Mesenchymal stem cell (in vitro differentiated cells and primary cell): Measurements from ENCODE around the gene MINDY4B.

ENCODE experiments used
- DNase-seq: peaks from one replicate; pipeline ENCODE4 v3.0.0-alpha.2; 2013
- H2AFZ ChIP-seq: one replicate; pipeline ENCODE4 v1.6.1; 2013; ENCODE audit warnings: low read depth, mild to moderate bottlenecking, control low read depth, inconsistent platforms, low read length, moderate library complexity
- H2AK5ac ChIP-seq: 2 replicates; pipeline ENCODE4 v1.6.1; 2013; ENCODE audit warnings: low read length, moderate library complexity, mild to moderate bottlenecking, inconsistent platforms; ENCODE audit not compliant: severe bottlenecking
- H2BK120ac ChIP-seq: one replicate; pipeline ENCODE4 v1.6.1; 2013; ENCODE audit warnings: low read depth, mild to moderate bottlenecking, inconsistent platforms, low read length, moderate library complexity
- H2BK12ac ChIP-seq, 2 experiments: one replicate each; pipeline ENCODE4 v1.6.1; 2013; ENCODE audit warnings: inconsistent platforms in 2 of 2, low read length in 2 of 2, mild to moderate bottlenecking in 2 of 2, moderate library complexity in 2 of 2, control low read depth in 1 of 2
- H2BK15ac ChIP-seq: one replicate; pipeline ENCODE4 v1.6.1; 2013; ENCODE audit warnings: mild to moderate bottlenecking, low read depth, inconsistent platforms; ENCODE audit not compliant: poor library complexity, severe bottlenecking
- H2BK5ac ChIP-seq: 2 replicates; pipeline ENCODE4 v1.6.1; 2013; ENCODE audit warnings: low read depth, mild to moderate bottlenecking, low read length, control low read depth, inconsistent platforms; ENCODE audit not compliant: poor library complexity, severe bottlenecking
- H3K14ac ChIP-seq, 2 experiments: one replicate each; pipeline ENCODE4 v1.6.1; 2013; ENCODE audit warnings: inconsistent platforms in 2 of 2, low read length in 2 of 2, control low read depth in 1 of 2, mild to moderate bottlenecking in 1 of 2, moderate library complexity in 1 of 2
- H3K18ac ChIP-seq, 2 experiments: one replicate each; pipeline ENCODE4 v1.6.1; 2013; ENCODE audit warnings: inconsistent platforms in 2 of 2, low read length in 2 of 2, control low read depth in 1 of 2, low read depth in 1 of 2, mild to moderate bottlenecking in 1 of 2
- H3K23ac ChIP-seq, 2 experiments: one replicate each; pipeline ENCODE4 v1.6.1; 2013; ENCODE audit warnings: inconsistent platforms in 2 of 2, low read length in 2 of 2, mild to moderate bottlenecking in 2 of 2, moderate library complexity in 2 of 2, control low read depth in 1 of 2
- H3K27ac ChIP-seq: 2 replicates; pipeline ENCODE4 v1.5.1; 2013; ENCODE audit warnings: mild to moderate bottlenecking, moderate library complexity, low read length, control low read depth, inconsistent platforms; ENCODE audit not compliant: poor library complexity, severe bottlenecking
- H3K27me3 ChIP-seq, 2 experiments: 2 replicates each; pipeline versions ENCODE4 v1.6.1 to v1.7.0; 2013; ENCODE audit warnings: low read length in 2 of 2, mild to moderate bottlenecking in 2 of 2, moderate library complexity in 2 of 2, control low read depth in 1 of 2, inconsistent platforms in 1 of 2; ENCODE audit not compliant: control insufficient read depth in 1 of 2, insufficient read depth in 1 of 2
- H3K36me3 ChIP-seq, 2 experiments: 2 replicates each; pipeline versions ENCODE4 v1.6.1 to v1.7.0; 2013; ENCODE audit warnings: low read length in 2 of 2, control low read depth in 1 of 2, inconsistent platforms in 1 of 2, low read depth in 1 of 2, mild to moderate bottlenecking in 1 of 2; ENCODE audit not compliant: insufficient read depth in 2 of 2, control insufficient read depth in 1 of 2
- H3K4ac ChIP-seq, 2 experiments: one replicate each; pipeline ENCODE4 v1.6.1; 2013; ENCODE audit warnings: inconsistent platforms in 2 of 2, low read length in 2 of 2, mild to moderate bottlenecking in 2 of 2, moderate library complexity in 2 of 2, control low read depth in 1 of 2, low read depth in 1 of 2
- H3K4me1 ChIP-seq: 2 replicates; pipeline ENCODE4 v1.6.1; 2013; ENCODE audit warnings: low read depth, low read length, control low read depth; ENCODE audit not compliant: control insufficient read depth, insufficient read depth
- H3K4me2 ChIP-seq: 2 replicates; pipeline ENCODE4 v1.6.1; 2013; ENCODE audit warnings: low read length, mild to moderate bottlenecking, inconsistent platforms; ENCODE audit not compliant: poor library complexity, severe bottlenecking
- H3K4me3 ChIP-seq, 2 experiments: 2 replicates each; pipeline versions ENCODE4 v1.5.1 to v1.7.0; 2013; ENCODE audit warnings: low read length in 2 of 2, mild to moderate bottlenecking in 2 of 2, control low read depth in 1 of 2, low read depth in 1 of 2; ENCODE audit not compliant: insufficient read depth in 1 of 2
- H3K79me1 ChIP-seq: replicated peaks from 2 replicates; pipeline ENCODE4 v1.6.1; 2013; ENCODE audit warnings: mild to moderate bottlenecking, control low read depth, low read length, inconsistent platforms; ENCODE audit not compliant: poor library complexity, severe bottlenecking
- H3K9ac ChIP-seq: 2 replicates; pipeline ENCODE4 v1.7.0; 2013; ENCODE audit warnings: mild to moderate bottlenecking, low read length, moderate library complexity
- H3K9me3 ChIP-seq: 2 replicates; pipeline ENCODE4 v1.7.0; 2013; ENCODE audit warnings: mild to moderate bottlenecking, low read length; ENCODE audit not compliant: control insufficient read depth
- H4K8ac ChIP-seq: one replicate; pipeline ENCODE4 v1.6.1; 2013; ENCODE audit warnings: inconsistent platforms, mild to moderate bottlenecking, low read length, moderate library complexity
- H4K91ac ChIP-seq: one replicate; pipeline ENCODE4 v1.6.1; 2013; ENCODE audit warnings: mild to moderate bottlenecking, low read length, inconsistent platforms
- WGBS: methylation state at CpG from one replicate; pipeline ENCODE4 v1.1.7; 2013; ENCODE audit warnings: mixed read lengths; 5-methylcytosine and 5-hydroxymethylcytosine counted together

Gene MINDY4B

GRCh38 chr3:150912501-150912900, 7.3 kb upstream of the MINDY4B start:
- Histone ChIP-seq H4K91ac (no peak overlapping the region), H3K18ac (no peak overlapping the region)
- WGBS = 84% methylated on average over 2 of the region's 3 CpGs

GRCh38 chr3:150911771-150912170, 6.5 kb upstream of the MINDY4B start:
- Histone ChIP-seq H2BK12ac (no peak overlapping the region), H3K27ac (no peak overlapping the region), H2AK5ac (no peak overlapping the region), H2BK5ac (no peak overlapping the region), H3K79me1 (no peaks in the 10 kb centered on the region), H3K23ac (no peak overlapping the region), H3K27me3 (peaks cover 38 to 53% of the 10 kb centered on the region in 2 experiments), H3K9me3 (peaks cover 2% of the 10 kb centered on the region), H4K8ac (no peak overlapping the region), H3K4me2 (no peak overlapping the region), H3K36me3 (no peaks in the 10 kb centered on the region), H3K18ac (no peak overlapping the region), H2BK15ac (no peak overlapping the region), H2BK120ac (no peak overlapping the region), H3K4ac (no peak overlapping the region), H2AFZ (no peak overlapping the region), H3K4me3 (no peak overlapping the region), H4K91ac (no peak overlapping the region), H3K4me1 (no peaks in the 10 kb centered on the region), H3K14ac (no peak overlapping the region), H3K9ac (no peak overlapping the region)
- DNase-seq = no peak

More at GRCh38 chr3:150912501-150912900, 7.3 kb upstream of the MINDY4B start:
- Histone ChIP-seq H3K14ac (no peak overlapping the region), H3K4me3 (no peak overlapping the region), H3K27ac (no peak overlapping the region), H3K27me3 (peaks cover 35 to 55% of the 10 kb centered on the region in 2 experiments), H3K79me1 (no peaks in the 10 kb centered on the region), H2BK5ac (no peak overlapping the region), H4K8ac (no peak overlapping the region), H2BK120ac (no peak overlapping the region), H3K9me3 (no peaks in the 10 kb centered on the region), H3K4me2 (no peak overlapping the region), H3K9ac (no peak overlapping the region), H3K36me3 (no peaks in the 10 kb centered on the region), H3K4me1 (no peaks in the 10 kb centered on the region), H2BK12ac (no peak overlapping the region), H2BK15ac (no peak overlapping the region), H3K23ac (no peak overlapping the region), H2AFZ (no peak overlapping the region), H3K4ac (no peak overlapping the region), H2AK5ac (no peak overlapping the region)
- DNase-seq = no peak

GRCh38 chr3:150906461-150906860, 1.2 kb upstream of the MINDY4B start:
- Histone ChIP-seq H4K8ac (no peak overlapping the region), H3K27me3 (peaks cover 39 to 86% of the 10 kb centered on the region in 2 experiments), H3K4me2 (no peak overlapping the region), H2BK5ac (no peak overlapping the region), H3K14ac (no peak overlapping the region), H3K9me3 (peaks cover 2% of the 10 kb centered on the region), H3K18ac (no peak overlapping the region), H2AK5ac (no peak overlapping the region), H3K4me1 (no peaks in the 10 kb centered on the region), H4K91ac (no peak overlapping the region), H3K79me1 (no peaks in the 10 kb centered on the region), H2AFZ (no peak overlapping the region), H3K36me3 (no peaks in the 10 kb centered on the region), H3K9ac (no peak overlapping the region), H3K23ac (no peak overlapping the region), H3K4me3 (no peak overlapping the region), H2BK120ac (no peak overlapping the region), H3K27ac (no peak overlapping the region), H3K4ac (no peak overlapping the region), H2BK12ac (no peak overlapping the region), H2BK15ac (no peak overlapping the region)
- WGBS = 43% methylated on average over 1 of the region's 1 CpG
- DNase-seq = no peak

GRCh38 chr3:150905746-150906145, 507 bp upstream of the MINDY4B start:
- Histone ChIP-seq H3K4me3 (no peak overlapping the region), H3K27ac (no peak overlapping the region), H3K36me3 (no peaks in the 10 kb centered on the region), H4K91ac (no peak overlapping the region), H4K8ac (no peak overlapping the region), H3K14ac (no peak overlapping the region), H2AK5ac (no peak overlapping the region), H3K79me1 (no peaks in the 10 kb centered on the region), H3K18ac (no peak overlapping the region), H2BK15ac (no peak overlapping the region), H3K23ac (no peak overlapping the region), H3K27me3 (peaks cover 34 to 83% of the 10 kb centered on the region in 2 experiments), H2AFZ (no peak overlapping the region), H3K4me2 (no peak overlapping the region), H2BK120ac (no peak overlapping the region), H3K9ac (no peak overlapping the region), H2BK5ac (no peak overlapping the region), H3K9me3 (peaks cover 2% of the 10 kb centered on the region), H3K4me1 (no peaks in the 10 kb centered on the region), H2BK12ac (no peak overlapping the region), H3K4ac (no peak overlapping the region)
- WGBS = 100% methylated on average over 1 of the region's 1 CpG
- DNase-seq = no peak
